Psoas muscle (tissue), 8 donors: ENCODE measurements around the gene KIAA0825. TPM values are rescaled to one million over a fixed set of nuclear protein-coding genes. Genes with fewer than 3 reads are reported as not detected.
A peak's percentile ranks its signal among the peaks of the same experiment; 100 is the strongest.

ENCODE experiments used
- ATAC-seq, 4 donors: fragments of 200-7000 bp; cut with Tn5 transposase; one replicate each; pipeline ENCODE4 v1.9.1; 2020; ENCODE audit warnings: moderate library complexity in 3 of 4, mild to moderate bottlenecking in 2 of 4
- DNase-seq, 2 donors: peaks; one replicate each; pipeline ENCODE4 v3.0.0-alpha.2; 2020
- H3K27ac ChIP-seq: fragments of 200-600 bp; one replicate; pipeline ENCODE4 v1.8.0; 2022
- H3K27me3 ChIP-seq, 3 donors: fragments of 200-600 bp in 1 of 3; one replicate each; pipeline versions ENCODE4 v1.6.1 to v1.8.0; 2013 to 2022; ENCODE audit warnings: low read length in 2 of 3, mild to moderate bottlenecking in 2 of 3, moderate library complexity in 1 of 3; ENCODE audit not compliant: insufficient read depth in 3 of 3
- H3K36me3 ChIP-seq, 2 donors: fragments of 200-600 bp in 1 of 2; one replicate each; pipeline versions ENCODE4 v1.6.1 to v1.8.0; 2013 to 2022; ENCODE audit warnings: low read depth in 1 of 2, mild to moderate bottlenecking in 1 of 2, moderate library complexity in 1 of 2; ENCODE audit not compliant: insufficient read depth in 1 of 2
- H3K4me1 ChIP-seq: fragments of 200-600 bp; one replicate; pipeline ENCODE4 v1.8.0; 2022
- H3K4me3 ChIP-seq: fragments of 200-600 bp; one replicate; pipeline ENCODE4 v1.8.0; 2022; ENCODE audit warnings: mild to moderate bottlenecking
- H3K9me3 ChIP-seq: fragments of 200-600 bp; one replicate; pipeline ENCODE4 v1.8.0; 2022
- WGBS, 3 donors: extraction: QIAGEN DNeasy Blood & Tissue Kit; methylation state at CpG; one replicate each; pipeline versions ENCODE4 v1.1.6 to v1.1.7; 2013; 5-methylcytosine and 5-hydroxymethylcytosine counted together
- intact Hi-C, 2 donors: fragments of 100-400 bp; cut with DNase I; formaldehyde crosslinking; loops; one replicate each; pipeline versions ENCODE4 v1.11.0 to v1.14.2; 2022
- polyA plus RNA-seq, 3 donors: library from polyadenylated mRNA; stranded (reverse); fragments of 200-250 nt; gene quantifications; one replicate each; pipeline ENCODE4 v1.2.3, GENCODE V29; 2013
- total RNA-seq, 4 donors: library from RNA; stranded (reverse); fragmentation: NEBNext Ultra II Directional in 2 of 4; extraction: Animal tissue kit (Norgen Biotek cat#: 25700) in 2 of 4; gene quantifications; one replicate each; pipeline versions ENCODE4 v1.2.1 to v1.2.4, GENCODE V29; 2021 to 2023
- TF ChIP-seq, protein P1 (sequence below): fragments of 200-600 bp; IDR thresholded peaks from one replicate; pipeline ENCODE4 v1.8.0; 2022; ENCODE audit warnings: antibody characterized with exemption
- donor health status: healthy with polysubstance abuse.
- donor health status: DM: no; HTN: no; CAD: no; lungs with moderate emphysema.
- donor health status: Bipolar disorder and iron deficiency.
- donor health status: healthy.
- donor health status: DM: yes; HTN: yes; CAD: no.
- donor health status: DM: no; HTN: no; CAD: no.
- donor health status: DM: no; HTN: no; CAD: no.
- donor health status: DM: yes; HTN: yes; CAD: no.

Gene KIAA0825
- total and polyA plus RNA-seq, 7 donors = 0.41 to 1.5 (median 1.1) TPM

DNA sequence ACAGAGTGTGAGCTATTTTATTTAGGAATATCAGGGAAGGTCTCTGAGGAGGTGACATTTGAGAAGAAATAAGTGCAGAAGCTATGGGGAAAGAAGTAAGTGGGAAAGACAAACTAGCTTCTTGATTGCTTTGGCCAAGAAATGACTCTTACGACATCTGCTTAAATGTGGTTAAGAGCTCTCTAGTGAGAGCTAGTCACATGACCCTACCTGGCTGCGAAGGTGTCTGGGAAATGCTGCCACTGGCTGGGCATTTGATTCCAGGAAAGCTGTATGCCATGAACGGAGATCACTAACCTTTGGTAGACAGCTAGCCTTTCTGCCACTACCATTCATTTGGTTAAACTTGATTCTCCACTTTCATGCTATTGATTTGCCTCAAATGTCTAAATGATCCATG is 80.1 kb downstream of the KIAA0825 start:
- ATAC-seq (no peak), DNase-seq (no peak)
- intact Hi-C loops = no loop called here
- H3K27ac ChIP-seq = no peak overlapping the region
- TF ChIP-seq, protein P1, sequence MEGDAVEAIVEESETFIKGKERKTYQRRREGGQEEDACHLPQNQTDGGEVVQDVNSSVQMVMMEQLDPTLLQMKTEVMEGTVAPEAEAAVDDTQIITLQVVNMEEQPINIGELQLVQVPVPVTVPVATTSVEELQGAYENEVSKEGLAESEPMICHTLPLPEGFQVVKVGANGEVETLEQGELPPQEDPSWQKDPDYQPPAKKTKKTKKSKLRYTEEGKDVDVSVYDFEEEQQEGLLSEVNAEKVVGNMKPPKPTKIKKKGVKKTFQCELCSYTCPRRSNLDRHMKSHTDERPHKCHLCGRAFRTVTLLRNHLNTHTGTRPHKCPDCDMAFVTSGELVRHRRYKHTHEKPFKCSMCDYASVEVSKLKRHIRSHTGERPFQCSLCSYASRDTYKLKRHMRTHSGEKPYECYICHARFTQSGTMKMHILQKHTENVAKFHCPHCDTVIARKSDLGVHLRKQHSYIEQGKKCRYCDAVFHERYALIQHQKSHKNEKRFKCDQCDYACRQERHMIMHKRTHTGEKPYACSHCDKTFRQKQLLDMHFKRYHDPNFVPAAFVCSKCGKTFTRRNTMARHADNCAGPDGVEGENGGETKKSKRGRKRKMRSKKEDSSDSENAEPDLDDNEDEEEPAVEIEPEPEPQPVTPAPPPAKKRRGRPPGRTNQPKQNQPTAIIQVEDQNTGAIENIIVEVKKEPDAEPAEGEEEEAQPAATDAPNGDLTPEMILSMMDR = no peak
- no peaks in the 10 kb centered on the region for H3K9me3 ChIP-seq
- peaks cover 0 to 2% (median 0%) of the 10 kb centered on the region in 3 donors for H3K27me3 ChIP-seq
- H3K36me3 ChIP-seq = no peaks in the 10 kb centered on the region
- WGBS, 3 donors = 80 to 95% (median 84%) methylated on average over 3 of the region's 3 CpGs
- no peak overlapping the region for H3K4me3 ChIP-seq
- H3K4me1 ChIP-seq = no peaks in the 10 kb centered on the region

- Histone ChIP-seq H3K27me3 (no peaks in the 10 kb centered on the region), H3K4me1 (no peaks in the 10 kb centered on the region), H3K36me3 (no peaks in the 10 kb centered on the region), H3K9me3 (no peaks in the 10 kb centered on the region), H3K4me3 (no peak overlapping the region), H3K27ac (no peak overlapping the region)
- DNase-seq = no peak
- TF ChIP-seq, protein P1 = no peak
- WGBS, 3 donors = 88 to 95% (median 92%) methylated on average over 2 of the region's 2 CpGs
- intact Hi-C loops = loop anchor here (5.0 to 10.0 kb wide), 2 partner anchors 168 to 211 kb away; no protein-coding TSS in a partner anchor
- no peak for ATAC-seq
Observed at GRCh38 chr5:94526706-94527105, 91.7 kb downstream of the KIAA0825 start.

GRCh38 chr5:94524841-94525697 is 93.3 kb downstream of the KIAA0825 start:
- Histone ChIP-seq H3K27me3 (no peaks in the 10 kb centered on the region), H3K27ac (no peak overlapping the region), H3K4me3 (no peak overlapping the region), H3K4me1 (no peaks in the 10 kb centered on the region), H3K9me3 (no peaks in the 10 kb centered on the region), H3K36me3 (no peaks in the 10 kb centered on the region)
- peak in 1 of 4 donors; percentile 65 for ATAC-seq
- TF ChIP-seq, protein P1 = peak; percentile 44
- WGBS, 3 donors = 73 to 82% (median 75%) methylated on average over 4 of the region's 4 CpGs
- intact Hi-C loops = loop anchor here (5.0 to 10.0 kb wide), 2 partner anchors 170 to 212 kb away; no protein-coding TSS in a partner anchor
- DNase-seq = no peak

DNA sequence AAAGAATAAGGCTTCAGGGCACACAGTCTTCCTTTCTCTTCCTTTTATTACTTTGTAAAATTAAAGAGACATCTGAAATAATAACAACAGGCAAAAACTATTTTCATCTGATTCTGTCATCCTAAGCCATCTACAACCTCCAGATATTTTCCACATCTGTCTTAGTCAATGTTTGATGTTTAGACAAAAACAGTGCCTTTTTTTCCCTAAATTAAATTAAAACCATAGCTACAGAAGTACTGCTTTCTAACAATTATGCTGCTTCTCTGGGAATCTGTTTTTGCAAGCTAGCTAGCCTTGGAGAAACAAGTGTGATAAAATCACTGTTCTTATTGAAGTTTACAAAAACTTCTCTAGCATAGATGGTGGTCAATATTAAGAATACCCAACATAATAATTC is 95.4 kb downstream of the KIAA0825 start:
- no peak overlapping the region for H3K4me3 ChIP-seq
- DNase-seq = no peak
- intact Hi-C loops = loop anchor here in 1 of 2 donors (10.0 kb wide), 1 partner anchor 172 kb away; no protein-coding TSS in a partner anchor
- no peaks in the 10 kb centered on the region for H3K36me3 ChIP-seq
- no peak overlapping the region for H3K27ac ChIP-seq
- ATAC-seq = no peak
- no peaks in the 10 kb centered on the region for H3K27me3 ChIP-seq
- TF ChIP-seq, protein P1 = no peak
- H3K9me3 ChIP-seq = no peaks in the 10 kb centered on the region
- H3K4me1 ChIP-seq = no peaks in the 10 kb centered on the region
